ENCODE data around the gene DPF3. TPM values are rescaled to one million over a fixed set of nuclear protein-coding genes. Genes with fewer than 3 reads are reported as not detected.

Gene DPF3
- total RNA-seq, 2 experiments from 2014 or later: 0.27 to 0.31 TPM

DNA sequence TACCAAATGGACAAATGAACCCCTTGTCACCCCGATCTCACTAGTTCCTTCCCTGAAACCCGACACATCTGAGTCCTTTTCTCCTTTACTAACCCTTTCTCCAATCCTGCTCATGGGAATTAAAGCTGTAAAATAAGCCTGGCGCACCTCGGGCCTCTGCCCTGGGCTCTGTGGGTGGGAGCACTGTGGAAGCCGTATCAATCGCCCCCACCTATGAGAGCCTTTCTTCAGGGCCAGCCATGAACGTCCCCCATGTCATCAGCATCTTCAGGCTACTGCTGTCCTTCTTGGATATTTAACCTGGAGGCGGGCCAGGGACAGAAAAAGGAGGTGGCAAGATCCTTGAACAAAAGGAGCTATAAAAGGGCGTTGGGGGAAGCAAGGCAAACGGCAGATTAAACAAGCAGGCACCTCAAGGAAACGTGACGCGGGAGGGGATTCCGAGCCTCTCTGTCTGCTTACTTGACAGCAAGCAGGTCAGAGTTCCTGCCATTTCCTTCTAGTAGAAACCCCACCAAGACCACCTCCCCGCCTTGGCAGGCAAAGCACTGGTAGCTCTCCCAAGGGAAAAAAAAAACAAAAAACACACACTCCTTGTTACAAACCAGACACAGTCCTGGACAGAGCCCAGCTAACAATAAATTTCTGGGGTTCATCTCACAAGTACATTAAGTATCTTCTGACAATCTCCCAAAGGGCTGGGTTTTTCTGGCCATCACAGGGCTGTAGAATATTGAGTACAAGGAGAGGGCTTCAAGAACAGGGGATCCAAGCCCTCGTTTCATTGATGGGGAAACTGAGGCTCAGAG, 62.9 kb downstream of the DPF3 start:
- Mint-ChIP-seq H3K4me3 (no peak overlapping the region), H3K36me3 (ENCODE audit: low read depth) (no peaks in the 10 kb centered on the region), H3K27me3 (peaks cover 15% of the 10 kb centered on the region), H3K4me1 (ENCODE audit: low read depth) (no peaks in the 10 kb centered on the region), H3K9me3 (no peaks in the 10 kb centered on the region), H3K27ac (no peak overlapping the region)
- intact Hi-C loops (cut with DNase I, micrococcal nuclease): no loop called here
- TF ChIP-seq, protein P1, sequence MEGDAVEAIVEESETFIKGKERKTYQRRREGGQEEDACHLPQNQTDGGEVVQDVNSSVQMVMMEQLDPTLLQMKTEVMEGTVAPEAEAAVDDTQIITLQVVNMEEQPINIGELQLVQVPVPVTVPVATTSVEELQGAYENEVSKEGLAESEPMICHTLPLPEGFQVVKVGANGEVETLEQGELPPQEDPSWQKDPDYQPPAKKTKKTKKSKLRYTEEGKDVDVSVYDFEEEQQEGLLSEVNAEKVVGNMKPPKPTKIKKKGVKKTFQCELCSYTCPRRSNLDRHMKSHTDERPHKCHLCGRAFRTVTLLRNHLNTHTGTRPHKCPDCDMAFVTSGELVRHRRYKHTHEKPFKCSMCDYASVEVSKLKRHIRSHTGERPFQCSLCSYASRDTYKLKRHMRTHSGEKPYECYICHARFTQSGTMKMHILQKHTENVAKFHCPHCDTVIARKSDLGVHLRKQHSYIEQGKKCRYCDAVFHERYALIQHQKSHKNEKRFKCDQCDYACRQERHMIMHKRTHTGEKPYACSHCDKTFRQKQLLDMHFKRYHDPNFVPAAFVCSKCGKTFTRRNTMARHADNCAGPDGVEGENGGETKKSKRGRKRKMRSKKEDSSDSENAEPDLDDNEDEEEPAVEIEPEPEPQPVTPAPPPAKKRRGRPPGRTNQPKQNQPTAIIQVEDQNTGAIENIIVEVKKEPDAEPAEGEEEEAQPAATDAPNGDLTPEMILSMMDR (IDR thresholded peaks at IDR 0.05): no peak
- CTCF ChIA-PET: no interaction called here
- no peak for ATAC-seq (ENCODE audit: poor library complexity)
- H3K27ac ChIP-seq (ENCODE audit: low read depth in 1 of 2, low read length in 2 of 2): no peak overlapping the region
- no peaks in the 10 kb centered on the region for H3K27me3 ChIP-seq (ENCODE audit: control insufficient read depth in 1 of 2, insufficient read depth in 2 of 2, low read length in 2 of 2)
- DNase-seq: no peak
- POLR2A ChIA-PET: no interaction called here
- no peaks in the 10 kb centered on the region for H3K9me3 ChIP-seq (ENCODE audit: control insufficient read depth in 1 of 2, insufficient read depth in 1 of 2, low read length in 2 of 2)
- H3K36me3 ChIP-seq (ENCODE audit: insufficient read depth, low read length): no peaks in the 10 kb centered on the region
- H3K4me3 ChIP-seq (ENCODE audit: low read length): no peak overlapping the region
- H3K4me1 ChIP-seq (ENCODE audit: insufficient read depth, low read length): no peaks in the 10 kb centered on the region

DNA sequence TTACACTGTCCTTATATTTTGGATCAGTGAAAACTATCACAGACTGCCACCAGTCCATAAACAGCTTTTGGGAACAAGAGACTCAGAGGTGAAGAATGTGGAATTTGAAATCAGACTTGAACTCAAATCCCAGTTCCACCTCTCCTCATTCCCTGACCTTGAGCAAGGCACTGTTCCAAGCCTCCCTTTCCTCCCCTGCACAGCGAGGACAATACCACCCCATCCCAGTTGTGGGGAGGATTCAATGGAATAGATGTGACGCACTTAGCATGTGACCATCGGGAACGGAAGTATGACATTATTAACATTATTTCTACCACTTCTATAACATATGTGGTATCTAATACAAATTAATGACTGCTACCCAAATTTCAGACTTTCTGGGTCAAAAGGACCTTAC, 63.5 kb downstream of the DPF3 start:
- DNase-seq (no peak), ATAC-seq (ENCODE audit: poor library complexity) (no peak)
- H3K9me3 ChIP-seq (ENCODE audit: control insufficient read depth in 1 of 2, insufficient read depth in 1 of 2, low read length in 2 of 2): no peaks in the 10 kb centered on the region
- TF ChIP-seq, protein P1 (IDR thresholded peaks at IDR 0.05): no peak
- Mint-ChIP-seq H3K4me1 (ENCODE audit: low read depth) (no peaks in the 10 kb centered on the region), H3K4me3 (no peak overlapping the region), H3K27ac (no peak overlapping the region), H3K36me3 (ENCODE audit: low read depth) (no peaks in the 10 kb centered on the region), H3K27me3 (peaks cover 15% of the 10 kb centered on the region), H3K9me3 (no peaks in the 10 kb centered on the region)
- no peaks in the 10 kb centered on the region for H3K27me3 ChIP-seq (ENCODE audit: control insufficient read depth in 1 of 2, insufficient read depth in 2 of 2, low read length in 2 of 2)
- H3K36me3 ChIP-seq (ENCODE audit: insufficient read depth, low read length): no peaks in the 10 kb centered on the region
- intact Hi-C loops (cut with DNase I, micrococcal nuclease): no loop called here
- POLR2A ChIA-PET: no interaction called here
- H3K4me3 ChIP-seq (ENCODE audit: low read length): no peak overlapping the region
- CTCF ChIA-PET: no interaction called here
- no peaks in the 10 kb centered on the region for H3K4me1 ChIP-seq (ENCODE audit: insufficient read depth, low read length)
- H3K27ac ChIP-seq (ENCODE audit: low read depth in 1 of 2, low read length in 2 of 2): no peak overlapping the region

DNA sequence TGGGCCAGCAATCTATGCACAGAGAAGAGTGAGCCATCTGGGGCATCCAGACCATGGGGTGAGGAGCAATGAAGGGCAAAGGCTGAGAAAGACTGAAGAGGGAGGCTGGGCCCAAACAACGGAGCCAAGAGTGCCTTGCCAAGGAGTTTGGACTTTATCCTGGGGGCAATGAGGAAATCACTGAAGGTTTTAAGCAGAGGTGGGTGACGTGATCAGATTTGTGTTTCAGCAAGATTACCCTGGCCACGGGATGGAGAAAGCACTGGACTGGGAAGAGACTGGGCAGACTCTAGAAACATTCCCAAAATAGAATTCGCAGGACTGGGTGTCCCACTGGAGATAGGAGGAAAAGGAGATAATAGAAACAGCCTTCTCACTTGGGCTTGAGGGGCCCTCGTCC, 65.3 kb downstream of the DPF3 start:
- H3K27me3 Mint-ChIP-seq: peaks cover 23% of the 10 kb centered on the region
- Histone ChIP-seq H3K9me3 (ENCODE audit: control insufficient read depth in 1 of 2, insufficient read depth in 1 of 2, low read length in 2 of 2) (no peaks in the 10 kb centered on the region), H3K36me3 (ENCODE audit: insufficient read depth, low read length) (no peaks in the 10 kb centered on the region), H3K4me3 (ENCODE audit: low read length) (no peak overlapping the region), H3K4me1 (ENCODE audit: insufficient read depth, low read length) (no peaks in the 10 kb centered on the region), H3K27me3 (ENCODE audit: control insufficient read depth in 1 of 2, insufficient read depth in 2 of 2, low read length in 2 of 2) (no peaks in the 10 kb centered on the region), H3K27ac (ENCODE audit: low read depth in 1 of 2, low read length in 2 of 2) (no peak overlapping the region)
- no peaks in the 10 kb centered on the region for H3K9me3 Mint-ChIP-seq
- TF ChIP-seq, protein P1 (IDR thresholded peaks at IDR 0.05): no peak
- ChIA-PET CTCF (no interaction called here), POLR2A (no interaction called here)
- H3K4me3 Mint-ChIP-seq: no peak overlapping the region
- H3K27ac Mint-ChIP-seq: no peak overlapping the region
- no peak for ATAC-seq (ENCODE audit: poor library complexity)
- DNase-seq: no peak
- no peaks in the 10 kb centered on the region for H3K4me1 Mint-ChIP-seq (ENCODE audit: low read depth)
- intact Hi-C loops (cut with DNase I, micrococcal nuclease): no loop called here
- H3K36me3 Mint-ChIP-seq (ENCODE audit: low read depth): no peaks in the 10 kb centered on the region
